Measurements from ENCODE around the gene ROBO1. TPM values are rescaled to one million over a fixed set of nuclear protein-coding genes. Genes with fewer than 3 reads are reported as not detected.

Gene ROBO1
- total RNA-seq, 1 donor from 2014 or later = 71.7 TPM

GRCh38 chr3:79497447-79498111, 270.2 kb downstream of the ROBO1 start:
- Mint-ChIP-seq H3K4me3 (ENCODE audit: unreplicated experiment) (no peak overlapping the region), H3K9me3 (ENCODE audit: unreplicated experiment) (no peaks in the 10 kb centered on the region), H3K27me3 (ENCODE audit: low read depth, unreplicated experiment) (no peaks in the 10 kb centered on the region), H3K27ac (ENCODE audit: unreplicated experiment) (no peak overlapping the region), H3K36me3 (ENCODE audit: low read depth, unreplicated experiment) (no peaks in the 10 kb centered on the region), H3K4me1 (ENCODE audit: low read depth, unreplicated experiment) (no peaks in the 10 kb centered on the region)
- H3K79me2 ChIP-seq (ENCODE audit: insufficient read depth, low read length) = no peaks in the 10 kb centered on the region
- no peaks in the 10 kb centered on the region for H4K20me1 ChIP-seq (ENCODE audit: insufficient read depth, low read length)
- no peaks in the 10 kb centered on the region for H3K36me3 ChIP-seq (ENCODE audit: insufficient read depth, low read length)
- no peak overlapping the region for H3K4me3 ChIP-seq (ENCODE audit: insufficient read depth, low read depth, low read length)
- no peaks in the 10 kb centered on the region for H3K4me1 ChIP-seq (ENCODE audit: insufficient read depth, low read length)
- no peak overlapping the region for H3K27ac ChIP-seq (ENCODE audit: low read depth, low read length)
- no peak overlapping the region for H3K9ac ChIP-seq (ENCODE audit: low read length)
- H3K9me3 ChIP-seq (ENCODE audit: insufficient read depth, low read depth, low read length) = no peaks in the 10 kb centered on the region
- no peaks in the 10 kb centered on the region for H3K27me3 ChIP-seq (ENCODE audit: insufficient read depth, low read length)
- DNase-seq (ENCODE audit: low read depth) (no peak), FAIRE-seq (no peak)
- no peak for TF ChIP-seq EZH2 (IDR thresholded peaks at IDR 0.05; ENCODE audit: insufficient read depth, low read length)
- peak; percentile 68 for TF ChIP-seq CTCF (IDR thresholded peaks at IDR 0.05; ENCODE audit: insufficient read depth, low read depth, low read length)
- H2AFZ ChIP-seq (ENCODE audit: low read depth, low read length) = no peak overlapping the region
- no peak overlapping the region for H3K4me2 ChIP-seq (ENCODE audit: low read length)

DNA sequence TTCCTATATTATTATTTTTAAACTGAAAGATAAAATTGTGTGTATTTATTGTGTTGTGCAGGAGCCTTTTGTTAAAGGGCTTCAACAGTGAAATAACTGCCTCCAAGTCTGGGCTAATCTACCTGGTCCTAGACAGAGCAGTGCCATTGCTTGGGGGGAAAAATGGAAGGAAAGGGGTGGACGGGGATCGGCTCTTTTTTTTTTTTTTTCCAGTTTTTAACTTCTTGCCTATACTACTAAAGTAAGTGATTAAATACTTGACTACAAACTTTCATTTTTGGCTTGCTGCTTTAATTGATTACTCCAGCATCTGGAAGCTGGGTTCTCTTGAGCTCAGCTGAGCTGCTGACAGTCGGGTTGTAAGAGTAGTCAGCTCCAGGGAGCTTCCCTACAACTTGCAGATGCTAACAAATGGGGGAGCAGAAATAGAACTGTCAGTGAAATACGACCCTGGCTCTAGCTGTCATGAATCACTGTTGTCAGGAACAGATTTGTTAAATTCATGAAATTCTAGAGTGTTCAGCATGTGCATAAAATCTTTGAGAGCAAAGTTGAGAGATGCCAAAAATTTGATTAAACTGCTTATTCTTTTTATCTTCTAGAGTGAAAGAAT, 276.7 kb downstream of the ROBO1 start:
- no peaks in the 10 kb centered on the region for H3K9me3 Mint-ChIP-seq (ENCODE audit: unreplicated experiment)
- Histone ChIP-seq H3K79me2 (ENCODE audit: insufficient read depth, low read length) (no peaks in the 10 kb centered on the region), H3K27ac (ENCODE audit: low read depth, low read length) (no peak overlapping the region), H3K27me3 (ENCODE audit: insufficient read depth, low read length) (no peaks in the 10 kb centered on the region), H3K4me1 (ENCODE audit: insufficient read depth, low read length) (peaks cover 9% of the 10 kb centered on the region), H3K36me3 (ENCODE audit: insufficient read depth, low read length) (no peaks in the 10 kb centered on the region), H3K9ac (ENCODE audit: low read length) (no peak overlapping the region), H3K4me3 (ENCODE audit: insufficient read depth, low read depth, low read length) (no peak overlapping the region), H2AFZ (ENCODE audit: low read depth, low read length) (no peak overlapping the region), H4K20me1 (ENCODE audit: insufficient read depth, low read length) (no peaks in the 10 kb centered on the region), H3K9me3 (ENCODE audit: insufficient read depth, low read depth, low read length) (no peaks in the 10 kb centered on the region), H3K4me2 (ENCODE audit: low read length) (peak overlapping the region; percentile 71)
- H3K27ac Mint-ChIP-seq (ENCODE audit: unreplicated experiment) = no peak overlapping the region
- no peaks in the 10 kb centered on the region for H3K36me3 Mint-ChIP-seq (ENCODE audit: low read depth, unreplicated experiment)
- H3K4me3 Mint-ChIP-seq (ENCODE audit: unreplicated experiment) = no peak overlapping the region
- FAIRE-seq (no peak), DNase-seq (ENCODE audit: low read depth) (peak; percentile 61)
- TF ChIP-seq CTCF (IDR thresholded peaks at IDR 0.05; ENCODE audit: insufficient read depth, low read depth, low read length) (no peak), EZH2 (IDR thresholded peaks at IDR 0.05; ENCODE audit: insufficient read depth, low read length) (no peak)
- no peaks in the 10 kb centered on the region for H3K27me3 Mint-ChIP-seq (ENCODE audit: low read depth, unreplicated experiment)
- H3K4me1 Mint-ChIP-seq (ENCODE audit: low read depth, unreplicated experiment) = no peaks in the 10 kb centered on the region
